OCI-LY3 (cell line): ENCODE results near the gene PKN2.
"Not testable (repeated sequence)": the region's sequence is repeated elsewhere in the genome, so short reads cannot be mapped to it uniquely, and the experiment has no call there.

Experiments
- CTCF ChIP-seq: fragments of 200-600, 300-600 bp; sonication (generic); IDR thresholded peaks from 2 replicates; pipeline ENCODE4 v1.5.1; 2014; ENCODE audit warnings: antibody characterized with exemption, low read length, low read depth
- EZH2phosphoT487 ChIP-seq: fragments of 200-600 bp; shearing (Covaris generic); IDR thresholded peaks from 2 replicates; pipeline ENCODE4 v1.6.1; 2018; ENCODE audit warnings: antibody characterized with exemption, mixed run types, low read depth

DNA sequence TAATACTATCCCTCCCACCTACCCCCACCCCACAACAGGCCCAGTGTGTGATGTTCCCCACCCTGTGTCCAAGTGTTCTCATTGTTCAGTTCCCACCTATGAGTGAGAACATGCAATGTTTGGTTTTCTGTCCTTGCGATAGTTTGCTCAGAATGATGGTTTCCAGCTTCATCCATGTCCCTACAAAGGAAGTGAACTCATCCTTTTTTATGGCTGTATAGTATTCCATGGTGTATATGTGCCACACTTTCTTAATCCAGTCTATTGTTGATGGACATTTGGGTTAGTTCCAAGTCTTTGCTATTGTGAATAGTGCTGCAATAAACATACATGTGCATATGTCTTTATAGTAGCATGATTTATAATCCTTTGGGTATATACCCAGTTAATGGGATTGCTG, 28.8 kb downstream of the PKN2 start:
- not testable (repeated sequence) for TF ChIP-seq CTCF, EZH2phosphoT487
